NCI-H524 (cell line): Measurements from ENCODE around the gene RET.

Experiments used
- DNase-seq, 2 experiments: peaks; one replicate each; lab custom pipeline; 2025; lab: John Stamatoyannopoulos, UW

The RET gene

DNA sequence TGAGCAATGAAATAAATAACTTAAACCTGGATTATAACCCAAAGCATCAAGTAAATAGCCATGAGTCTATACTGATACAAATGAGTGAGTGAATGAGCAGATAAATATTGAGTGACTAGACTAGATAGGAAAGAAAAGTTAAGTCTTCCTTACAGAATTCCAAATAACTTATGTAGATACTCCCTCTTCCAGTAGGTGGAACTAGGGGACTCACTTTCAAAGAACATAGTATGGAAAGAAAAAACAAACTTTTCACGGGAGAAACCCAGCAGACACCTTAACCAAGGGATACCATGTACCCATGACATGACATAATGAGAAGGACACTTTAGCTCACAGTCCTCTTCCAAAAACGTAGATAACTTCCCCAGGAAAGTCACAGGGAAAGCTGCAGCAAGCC lies 93.6 kb downstream of the RET start:
- DNase-seq: no peak

DNA sequence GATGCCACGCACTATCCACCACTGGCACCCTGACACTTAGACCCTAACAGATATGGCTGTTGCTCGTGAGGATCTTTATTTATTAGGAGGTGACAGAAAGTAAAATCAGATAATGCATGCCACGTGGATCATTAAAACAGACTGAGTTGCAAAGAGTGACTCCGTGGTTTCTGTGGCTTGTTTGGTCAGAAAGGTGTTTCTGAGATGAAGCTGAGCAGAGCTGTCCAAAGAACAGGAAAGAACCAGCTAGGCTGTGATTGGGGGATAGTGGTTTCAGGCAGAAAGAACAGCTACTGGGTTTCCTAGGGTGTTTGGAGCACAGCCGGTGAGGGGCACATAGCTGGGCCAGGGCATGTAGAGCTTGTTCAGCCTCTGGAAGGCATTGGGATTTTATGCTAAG lies 95.8 kb downstream of the RET start:
- no peak for DNase-seq

DNA sequence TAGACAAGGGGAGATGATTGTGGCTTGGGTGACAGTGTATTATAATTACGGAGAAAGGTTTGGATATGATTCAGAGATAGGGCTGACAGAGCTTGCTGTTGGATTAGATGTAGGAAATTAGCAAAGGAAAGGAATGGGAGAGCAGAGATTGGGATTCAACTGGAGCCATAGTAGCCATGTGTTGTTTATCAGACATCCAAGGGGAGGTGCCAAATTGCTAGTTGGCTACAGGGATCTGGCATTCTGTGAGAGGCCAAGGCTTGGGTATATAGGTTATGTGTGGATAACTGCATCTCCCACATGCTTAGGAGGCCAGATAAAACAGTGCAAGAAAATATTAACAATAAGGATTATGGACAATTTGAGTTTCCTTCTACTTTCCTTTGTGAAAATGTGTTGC lies 96.3 kb downstream of the RET start:
- DNase-seq: no peak

DNA sequence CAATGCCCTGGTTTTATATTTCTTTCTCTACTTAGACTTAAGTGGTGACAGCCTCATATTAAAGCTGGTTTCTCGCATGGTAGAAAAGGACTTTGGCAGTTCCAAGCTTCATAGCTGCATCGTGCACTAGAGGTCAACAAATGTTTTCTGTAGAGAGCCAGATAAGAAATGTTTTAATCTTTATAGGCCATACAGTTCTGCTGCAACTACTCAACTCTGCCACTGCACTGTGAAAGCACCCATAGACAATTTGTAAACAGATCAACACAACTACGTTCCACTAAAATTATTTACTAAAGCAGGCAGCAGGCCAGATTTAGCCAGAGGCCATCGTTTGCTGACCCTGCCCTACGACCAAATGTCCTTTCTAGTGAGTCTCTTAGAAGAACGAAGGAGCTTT lies 98.1 kb downstream of the RET start:
- DNase-seq: no peak

DNA sequence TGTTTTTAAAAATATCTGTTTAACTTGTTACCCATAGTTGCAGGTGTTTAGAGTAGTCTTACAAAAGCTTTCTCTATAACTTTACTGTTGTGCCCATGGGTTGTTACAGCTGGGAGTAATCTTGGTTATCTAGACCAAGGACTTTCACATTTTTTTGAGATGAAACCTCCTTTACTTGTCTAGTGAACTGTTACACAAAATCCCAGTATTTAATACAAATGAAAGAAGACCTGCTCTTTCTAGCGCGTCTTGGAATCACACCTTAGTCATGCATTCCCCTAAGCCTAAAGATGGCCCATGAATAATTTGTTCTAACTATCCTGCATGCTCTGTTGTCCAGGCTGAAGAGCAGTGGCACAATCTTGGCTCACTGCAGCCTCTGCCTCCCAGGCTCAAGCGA lies 99.4 kb downstream of the RET start:
- no peak for DNase-seq

DNA sequence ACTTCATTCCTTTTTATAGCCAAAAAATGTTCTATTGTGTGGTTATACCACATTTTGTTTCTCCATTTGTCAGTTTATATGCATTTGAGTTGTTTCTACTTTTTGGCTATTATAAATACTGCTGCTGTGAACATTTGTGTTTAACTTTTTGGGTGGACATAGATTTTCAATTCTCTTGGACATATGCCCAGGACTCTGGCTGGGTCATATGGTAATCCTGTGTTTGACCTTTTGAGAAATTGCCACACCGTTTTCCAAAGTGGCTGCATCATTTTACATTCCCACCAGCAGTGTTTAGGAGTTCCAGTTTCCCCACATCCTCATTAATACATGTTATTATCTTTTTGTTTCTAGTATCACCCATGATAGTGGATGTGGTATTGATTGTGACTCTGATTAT lies 100.7 kb downstream of the RET start:
- DNase-seq: no peak
